ENCODE measurements around the gene ZNF593OS.

The ZNF593OS gene

DNA sequence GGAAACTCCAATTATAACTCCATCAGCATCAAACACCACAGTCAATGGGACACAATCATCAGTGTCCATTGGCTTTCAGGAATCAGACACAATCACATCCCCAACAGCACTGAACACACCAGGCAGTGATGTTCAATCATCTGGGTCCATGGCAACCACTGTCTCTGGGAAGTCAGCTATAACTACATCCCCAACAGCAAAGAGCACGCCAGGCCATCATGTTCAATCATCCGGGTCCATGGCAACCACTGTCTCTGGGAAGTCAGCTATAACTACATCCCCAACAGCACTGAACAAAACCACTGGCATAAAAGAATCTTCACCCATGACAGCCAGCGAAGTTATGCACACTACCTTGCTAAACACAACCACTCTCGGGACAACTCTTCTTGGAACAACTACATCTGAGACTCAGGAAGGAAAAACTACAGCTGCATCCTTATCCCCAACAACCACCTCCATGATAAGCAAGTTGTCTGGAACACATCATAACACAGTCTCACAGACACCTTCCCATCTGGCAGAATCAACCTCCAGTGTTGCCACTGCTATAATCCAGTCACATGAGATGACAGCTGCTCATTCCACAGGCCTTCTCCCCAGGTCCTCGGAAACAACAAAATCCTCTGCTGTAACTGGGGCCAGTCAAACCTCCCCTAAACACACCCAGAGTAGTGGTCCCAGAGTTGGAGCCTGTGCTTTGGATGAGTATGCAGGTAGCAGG lies 38.7 kb upstream of the ZNF593OS start:
- H3K27ac ChIP-seq (ENCODE audit: low read length): no peak overlapping the region
- no peak overlapping the region for H3K4me3 ChIP-seq (ENCODE audit: low read depth in 1 of 2, low read length in 2 of 2)
- H3K79me2 ChIP-seq (ENCODE audit: insufficient read depth, low read length): no peaks in the 10 kb centered on the region
- TF ChIP-seq CTCF (IDR thresholded peaks at IDR 0.05; ENCODE audit: borderline replicate concordance, extremely low read depth, low read length, poor library complexity, severe bottlenecking) (no peak), EZH2 (IDR thresholded peaks at IDR 0.05; ENCODE audit: borderline replicate concordance, low read depth, low read length, severe bottlenecking) (no peak)
- H4K20me1 ChIP-seq (ENCODE audit: insufficient read depth, low read length): no peaks in the 10 kb centered on the region
- peaks cover 10% of the 10 kb centered on the region for H3K27me3 ChIP-seq (ENCODE audit: insufficient read depth, low read length, poor library complexity)
- no peak overlapping the region for H3K9ac ChIP-seq (ENCODE audit: low read depth, low read length)
- no peak overlapping the region for H2AFZ ChIP-seq (ENCODE audit: low read depth, low read length)
- H3K9me3 ChIP-seq (ENCODE audit: insufficient read depth, low read length, severe bottlenecking): no peaks in the 10 kb centered on the region
- H3K36me3 ChIP-seq (ENCODE audit: insufficient read depth, low read length): no peaks in the 10 kb centered on the region
- no peak for DNase-seq
- no peaks in the 10 kb centered on the region for H3K4me1 ChIP-seq (ENCODE audit: insufficient read depth, low read length)
- no peak for ATAC-seq (ENCODE audit: insufficient read depth, low read depth)
- H3K4me2 ChIP-seq (ENCODE audit: insufficient read depth, low read length): no peak overlapping the region

GRCh38 chr1:26203642-26204318 lies 32.1 kb upstream of the ZNF593OS start:
- Histone ChIP-seq H3K4me1 (ENCODE audit: insufficient read depth, low read length) (no peaks in the 10 kb centered on the region), H3K79me2 (ENCODE audit: insufficient read depth, low read length) (no peaks in the 10 kb centered on the region), H3K9ac (ENCODE audit: low read depth, low read length) (no peak overlapping the region), H3K27me3 (ENCODE audit: insufficient read depth, low read length, poor library complexity) (no peaks in the 10 kb centered on the region), H4K20me1 (ENCODE audit: insufficient read depth, low read length) (no peaks in the 10 kb centered on the region), H2AFZ (ENCODE audit: low read depth, low read length) (no peak overlapping the region), H3K4me2 (ENCODE audit: insufficient read depth, low read length) (no peak overlapping the region), H3K4me3 (ENCODE audit: low read depth in 1 of 2, low read length in 2 of 2) (no peak overlapping the region), H3K36me3 (ENCODE audit: insufficient read depth, low read length) (no peaks in the 10 kb centered on the region), H3K27ac (ENCODE audit: low read length) (no peak overlapping the region), H3K9me3 (ENCODE audit: insufficient read depth, low read length, severe bottlenecking) (no peaks in the 10 kb centered on the region)
- TF ChIP-seq EZH2 (IDR thresholded peaks at IDR 0.05; ENCODE audit: borderline replicate concordance, low read depth, low read length, severe bottlenecking) (no peak), CTCF (IDR thresholded peaks at IDR 0.05; ENCODE audit: borderline replicate concordance, extremely low read depth, low read length, poor library complexity, severe bottlenecking) (no peak)
- ATAC-seq (ENCODE audit: insufficient read depth, low read depth) (no peak), DNase-seq (no peak)

DNA sequence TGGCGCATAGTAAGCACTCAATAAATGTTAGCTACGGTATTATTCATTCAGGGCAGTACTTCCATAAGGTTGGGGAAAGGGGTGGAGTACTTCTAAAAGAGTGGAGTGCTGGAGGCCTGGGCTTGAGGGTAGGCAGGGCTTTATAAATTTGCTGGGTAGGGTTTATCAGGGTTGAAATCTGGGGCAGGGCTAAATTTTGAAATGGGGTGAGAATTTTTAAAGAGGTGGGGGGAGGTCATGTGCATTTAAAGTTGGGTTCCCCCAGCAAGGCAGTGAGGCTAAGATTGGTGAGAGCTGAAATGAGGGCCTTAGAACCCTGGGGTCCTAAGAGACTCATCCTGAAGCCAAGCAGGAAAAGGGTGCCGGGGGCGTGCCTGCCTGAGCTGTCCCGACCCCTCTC lies 28.8 kb upstream of the ZNF593OS start:
- Histone ChIP-seq H3K4me2 (ENCODE audit: insufficient read depth, low read length) (no peak overlapping the region), H3K27me3 (ENCODE audit: insufficient read depth, low read length, poor library complexity) (no peaks in the 10 kb centered on the region), H3K36me3 (ENCODE audit: insufficient read depth, low read length) (no peaks in the 10 kb centered on the region), H4K20me1 (ENCODE audit: insufficient read depth, low read length) (no peaks in the 10 kb centered on the region), H3K4me3 (ENCODE audit: low read depth in 1 of 2, low read length in 2 of 2) (no peak overlapping the region), H2AFZ (ENCODE audit: low read depth, low read length) (no peak overlapping the region), H3K27ac (ENCODE audit: low read length) (no peak overlapping the region), H3K9ac (ENCODE audit: low read depth, low read length) (no peak overlapping the region), H3K9me3 (ENCODE audit: insufficient read depth, low read length, severe bottlenecking) (no peaks in the 10 kb centered on the region), H3K79me2 (ENCODE audit: insufficient read depth, low read length) (no peaks in the 10 kb centered on the region), H3K4me1 (ENCODE audit: insufficient read depth, low read length) (no peaks in the 10 kb centered on the region)
- TF ChIP-seq EZH2 (IDR thresholded peaks at IDR 0.05; ENCODE audit: borderline replicate concordance, low read depth, low read length, severe bottlenecking) (no peak), CTCF (IDR thresholded peaks at IDR 0.05; ENCODE audit: borderline replicate concordance, extremely low read depth, low read length, poor library complexity, severe bottlenecking) (no peak)
- ATAC-seq (ENCODE audit: insufficient read depth, low read depth) (no peak), DNase-seq (no peak)

All from DND-41 (cell line).